ENCODE data around the gene ADAMTS17. TPM values are rescaled to one million over a fixed set of nuclear protein-coding genes. Genes with fewer than 3 reads are reported as not detected.
A peak's percentile ranks its signal among the peaks of the same experiment; 100 is the strongest.

ADAMTS17 gene
- total and polyA plus RNA-seq, 11 donors: 0.30 to 2.4 (median 1.2) TPM

- ATAC-seq (no peak), DNase-seq (no peak)
- 62 to 75% (median 66%) methylated on average over 12 of the region's 12 CpGs for WGBS, 4 donors
- no peaks in the 10 kb centered on the region for H3K36me3 ChIP-seq
- H3K27ac ChIP-seq: peak overlapping the region in 1 of 12 donors; percentile 6
- H3K27me3 ChIP-seq: no peaks in the 10 kb centered on the region
- intact Hi-C loops (cut with DNase I): loop anchor here in 1 of 10 donors (10.0 kb wide), 1 partner anchor 159 kb away; no protein-coding TSS in a partner anchor
- peaks cover 0 to 31% (median 22%) of the 10 kb centered on the region in 12 donors for H3K9me3 ChIP-seq
- no peaks in the 10 kb centered on the region for H3K4me1 ChIP-seq
- TF ChIP-seq CTCF (IDR thresholded peaks at IDR 0.05) (no peak), POLR2A (IDR thresholded peaks at IDR 0.05) (no peak)
- no peak overlapping the region for H3K4me3 ChIP-seq
These were observed 166.2 kb downstream of the ADAMTS17 start for GRCh38 chr15:100175406-100176114.

- WGBS, 4 donors: 91 to 98% (median 96%) methylated on average over 3 of the region's 3 CpGs
- H3K4me1 ChIP-seq: no peaks in the 10 kb centered on the region
- no peak for ATAC-seq
- intact Hi-C loops (cut with DNase I): loop anchor here in 1 of 10 donors (10.0 kb wide), 1 partner anchor 160 kb away; no protein-coding TSS in a partner anchor
- TF ChIP-seq CTCF (IDR thresholded peaks at IDR 0.05): no peak
- no peak for TF ChIP-seq POLR2A (IDR thresholded peaks at IDR 0.05)
- no peaks in the 10 kb centered on the region for H3K27me3 ChIP-seq
- peak overlapping the region in 1 of 12 donors; percentile 6 for H3K27ac ChIP-seq
- DNase-seq: no peak
- no peak overlapping the region for H3K4me3 ChIP-seq
- no peaks in the 10 kb centered on the region for H3K36me3 ChIP-seq
- H3K9me3 ChIP-seq: peaks cover 0 to 31% (median 21%) of the 10 kb centered on the region in 12 donors
These were observed 166.9 kb downstream of the ADAMTS17 start for GRCh38 chr15:100174904-100175275.

GRCh38 chr15:100174159-100174903 is 167.4 kb downstream of the ADAMTS17 start:
- ATAC-seq: peak in 1 of 4 donors; percentile 55
- Histone ChIP-seq H3K9me3 (peaks cover 0 to 31% (median 21%) of the 10 kb centered on the region in 12 donors), H3K36me3 (no peaks in the 10 kb centered on the region), H3K4me3 (no peak overlapping the region), H3K27ac (peak overlapping the region in 1 of 12 donors; percentile 46), H3K4me1 (no peaks in the 10 kb centered on the region), H3K27me3 (no peaks in the 10 kb centered on the region)
- 49 to 58% (median 53%) methylated on average over 7 of the region's 7 CpGs for WGBS, 4 donors
- TF ChIP-seq POLR2A (IDR thresholded peaks at IDR 0.05): no peak
- TF ChIP-seq CTCF (IDR thresholded peaks at IDR 0.05): no peak
- no peak for DNase-seq
- intact Hi-C loops (cut with DNase I): loop anchor here in 1 of 10 donors (10.0 kb wide), 1 partner anchor 160 kb away; no protein-coding TSS in a partner anchor

Measured in heart left ventricle (tissue), 16 donors.